HFFc6 (cell line): ENCODE data around the gene TMEM86A. TPM values are rescaled to one million over a fixed set of nuclear protein-coding genes. Genes with fewer than 3 reads are reported as not detected.

Experiments
- DNase-seq: peaks from one replicate; pipeline ENCODE4 v3.0.0-alpha.2; 2018
- H3K27ac Mint-ChIP-seq: 2 replicates; pipeline ENCODE4 v1.8.0; 2020; ENCODE audit warnings: mild to moderate bottlenecking, mixed read lengths
- H3K27me3 Mint-ChIP-seq: 2 replicates; pipeline ENCODE4 v1.8.0; 2021; ENCODE audit warnings: mild to moderate bottlenecking, moderate library complexity, mixed read lengths; ENCODE audit not compliant: insufficient read depth
- H3K36me3 Mint-ChIP-seq: 2 replicates; pipeline ENCODE4 v1.8.0; 2021; ENCODE audit warnings: low read depth, mixed read lengths
- H3K4me1 Mint-ChIP-seq: 2 replicates; pipeline ENCODE4 v1.8.0; 2020; ENCODE audit warnings: low read depth, mixed read lengths
- H3K4me3 Mint-ChIP-seq: 2 replicates; pipeline ENCODE4 v1.8.0; 2020; ENCODE audit warnings: mild to moderate bottlenecking, moderate library complexity, mixed read lengths
- H3K9me3 Mint-ChIP-seq: 2 replicates; pipeline ENCODE4 v1.8.0; 2020; ENCODE audit warnings: mild to moderate bottlenecking, mixed read lengths
- total RNA-seq, 6 experiments: library from RNA; stranded (reverse); fragmentation: NEBNext Ultra II Directional; extraction: Animal tissue kit (Norgen Biotek cat#: 25700); gene quantifications; 2 replicates in 1 of 6; 3 replicates in 5 of 6; pipeline ENCODE4 v1.2.3, GENCODE V29; 2021
- TF ChIP-seq, protein P1 (sequence below): fragments of 200-600 bp; sonication (generic); IDR thresholded peaks from 2 replicates; pipeline ENCODE4 v1.5.0; 2021; ENCODE audit warnings: antibody characterized with exemption, mild to moderate bottlenecking

TMEM86A gene
- total RNA-seq, 6 experiments from 2014 or later: 0.23 to 0.61 (median 0.41) TPM

DNA sequence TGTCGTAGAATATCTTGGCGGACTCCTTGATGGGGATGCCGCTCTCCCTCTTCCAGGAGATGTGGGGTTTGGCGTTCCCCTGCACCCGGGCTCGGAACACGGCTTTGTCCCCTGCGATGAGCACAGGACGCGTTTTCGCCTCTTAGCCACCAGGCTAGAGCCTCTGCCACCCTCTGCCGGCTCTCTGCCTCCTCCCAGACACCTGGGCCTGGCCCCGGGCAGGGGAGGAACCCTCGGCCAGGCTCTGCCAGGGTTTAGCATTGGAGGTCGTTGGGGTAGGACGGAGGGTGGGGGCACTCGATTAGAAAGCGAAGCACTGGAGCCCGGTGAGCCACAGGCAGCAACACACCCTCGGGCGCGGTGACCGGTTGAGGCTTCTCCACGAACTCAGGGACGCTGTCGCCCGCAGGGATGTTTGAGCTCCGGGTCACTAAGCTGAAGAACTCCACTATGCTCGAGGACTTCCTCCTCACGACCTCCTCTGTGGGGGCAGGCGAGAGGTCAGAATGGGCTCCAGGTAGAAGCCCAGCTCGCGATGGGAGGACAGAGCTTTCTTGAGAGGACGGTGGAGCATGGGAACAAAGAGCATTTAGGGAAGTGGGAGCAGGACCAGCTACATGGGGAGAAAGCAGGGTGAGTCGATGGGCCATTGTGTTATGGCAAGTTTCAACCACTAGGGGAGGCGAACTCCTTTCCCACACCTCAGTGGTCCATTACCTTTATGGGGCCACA lies 23.1 kb downstream of the TMEM86A start:
- no peaks in the 10 kb centered on the region for H3K36me3 Mint-ChIP-seq
- TF ChIP-seq, protein P1, sequence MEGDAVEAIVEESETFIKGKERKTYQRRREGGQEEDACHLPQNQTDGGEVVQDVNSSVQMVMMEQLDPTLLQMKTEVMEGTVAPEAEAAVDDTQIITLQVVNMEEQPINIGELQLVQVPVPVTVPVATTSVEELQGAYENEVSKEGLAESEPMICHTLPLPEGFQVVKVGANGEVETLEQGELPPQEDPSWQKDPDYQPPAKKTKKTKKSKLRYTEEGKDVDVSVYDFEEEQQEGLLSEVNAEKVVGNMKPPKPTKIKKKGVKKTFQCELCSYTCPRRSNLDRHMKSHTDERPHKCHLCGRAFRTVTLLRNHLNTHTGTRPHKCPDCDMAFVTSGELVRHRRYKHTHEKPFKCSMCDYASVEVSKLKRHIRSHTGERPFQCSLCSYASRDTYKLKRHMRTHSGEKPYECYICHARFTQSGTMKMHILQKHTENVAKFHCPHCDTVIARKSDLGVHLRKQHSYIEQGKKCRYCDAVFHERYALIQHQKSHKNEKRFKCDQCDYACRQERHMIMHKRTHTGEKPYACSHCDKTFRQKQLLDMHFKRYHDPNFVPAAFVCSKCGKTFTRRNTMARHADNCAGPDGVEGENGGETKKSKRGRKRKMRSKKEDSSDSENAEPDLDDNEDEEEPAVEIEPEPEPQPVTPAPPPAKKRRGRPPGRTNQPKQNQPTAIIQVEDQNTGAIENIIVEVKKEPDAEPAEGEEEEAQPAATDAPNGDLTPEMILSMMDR: peak; percentile 86
- H3K9me3 Mint-ChIP-seq: no peaks in the 10 kb centered on the region
- no peak for DNase-seq
- peak overlapping the region; percentile 86 for H3K4me3 Mint-ChIP-seq
- peaks cover 17% of the 10 kb centered on the region for H3K27me3 Mint-ChIP-seq
- no peak overlapping the region for H3K27ac Mint-ChIP-seq
- H3K4me1 Mint-ChIP-seq: peaks cover 20% of the 10 kb centered on the region

DNA sequence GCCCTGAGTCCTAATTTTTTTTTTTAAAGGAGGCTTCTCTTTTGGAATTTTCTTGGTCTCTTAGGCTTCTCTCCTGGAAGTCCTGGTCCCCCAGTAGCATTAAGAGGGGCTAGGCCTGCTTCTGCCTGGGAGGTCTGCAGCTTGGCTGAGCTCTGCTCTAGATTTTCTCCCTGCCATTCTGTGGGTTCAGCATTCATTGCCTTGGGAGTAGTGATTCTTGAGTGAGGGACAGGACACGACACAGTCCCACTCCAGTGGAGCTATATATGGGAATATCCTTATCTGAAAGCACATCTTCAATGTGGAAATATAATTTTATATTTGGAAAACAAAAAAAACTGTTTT lies 23.7 kb downstream of the TMEM86A start:
- Mint-ChIP-seq H3K4me1 (peaks cover 20% of the 10 kb centered on the region), H3K4me3 (no peak overlapping the region; the same call in 1 of the 2 replicates)
- no peak for DNase-seq

DNA sequence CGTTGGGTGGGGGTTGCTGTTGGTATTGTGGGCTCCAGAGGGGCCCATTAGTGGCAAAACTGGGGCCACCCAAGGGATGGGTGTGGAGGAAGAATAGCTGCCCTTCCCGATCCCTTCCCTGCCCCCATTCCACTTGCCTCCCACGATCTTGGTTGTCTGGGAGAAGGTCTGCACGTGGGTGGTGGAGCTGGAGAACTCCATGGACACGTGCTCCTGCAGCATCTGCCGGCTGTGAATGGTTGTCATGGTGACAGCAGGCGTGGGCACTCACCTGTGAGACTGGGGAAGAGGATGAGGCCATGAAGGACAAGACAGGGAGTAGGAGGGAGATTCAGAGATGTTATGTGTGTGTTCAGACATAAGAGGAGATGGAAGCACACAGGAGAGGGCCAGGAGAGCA lies 25.4 kb downstream of the TMEM86A start:
- Mint-ChIP-seq H3K36me3 (no peaks in the 10 kb centered on the region), H3K4me1 (peaks cover 20% of the 10 kb centered on the region), H3K9me3 (no peaks in the 10 kb centered on the region), H3K27ac (no peak overlapping the region), H3K27me3 (peaks cover 6% of the 10 kb centered on the region), H3K4me3 (no peak overlapping the region)
- TF ChIP-seq, protein P1: no peak
- no peak for DNase-seq

More for the DNA sequence above, 23.7 kb downstream of the TMEM86A start:
- TF ChIP-seq, protein P1: peak; percentile 47
- Mint-ChIP-seq H3K9me3 (no peaks in the 10 kb centered on the region), H3K36me3 (no peaks in the 10 kb centered on the region), H3K27me3 (peaks cover 15% of the 10 kb centered on the region), H3K27ac (no peak overlapping the region)

DNA sequence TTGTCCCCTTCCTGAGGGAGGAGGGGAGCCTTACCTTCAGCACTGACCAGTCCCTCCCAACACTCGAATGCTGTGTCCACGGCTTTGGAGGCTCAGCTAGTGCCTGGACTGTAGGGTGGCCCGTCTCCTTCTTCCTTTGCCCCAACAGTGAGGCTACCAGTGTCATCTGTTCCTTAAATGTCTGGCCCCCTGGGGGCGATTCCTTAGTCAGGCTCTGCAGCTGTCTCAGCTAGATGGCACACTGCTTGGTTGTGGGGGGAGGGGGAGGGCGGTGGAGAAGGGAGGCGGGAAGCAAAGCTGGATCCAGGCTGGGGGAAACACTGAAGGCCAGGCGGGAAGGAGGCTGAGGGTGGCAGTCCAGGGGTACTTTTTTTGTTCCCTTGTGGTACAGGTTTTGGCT lies 27.5 kb downstream of the TMEM86A start, which contains the start of gene IGSF22:
Gene IGSF22 (minus strand): TSS at position 149 of the 400 bp plus-strand sequence. CDS start 1,952 bp downstream, outside the sequence.
- no peak within 1 kb of the TSS for H3K27ac Mint-ChIP-seq
- DNase-seq: no peak

DNA sequence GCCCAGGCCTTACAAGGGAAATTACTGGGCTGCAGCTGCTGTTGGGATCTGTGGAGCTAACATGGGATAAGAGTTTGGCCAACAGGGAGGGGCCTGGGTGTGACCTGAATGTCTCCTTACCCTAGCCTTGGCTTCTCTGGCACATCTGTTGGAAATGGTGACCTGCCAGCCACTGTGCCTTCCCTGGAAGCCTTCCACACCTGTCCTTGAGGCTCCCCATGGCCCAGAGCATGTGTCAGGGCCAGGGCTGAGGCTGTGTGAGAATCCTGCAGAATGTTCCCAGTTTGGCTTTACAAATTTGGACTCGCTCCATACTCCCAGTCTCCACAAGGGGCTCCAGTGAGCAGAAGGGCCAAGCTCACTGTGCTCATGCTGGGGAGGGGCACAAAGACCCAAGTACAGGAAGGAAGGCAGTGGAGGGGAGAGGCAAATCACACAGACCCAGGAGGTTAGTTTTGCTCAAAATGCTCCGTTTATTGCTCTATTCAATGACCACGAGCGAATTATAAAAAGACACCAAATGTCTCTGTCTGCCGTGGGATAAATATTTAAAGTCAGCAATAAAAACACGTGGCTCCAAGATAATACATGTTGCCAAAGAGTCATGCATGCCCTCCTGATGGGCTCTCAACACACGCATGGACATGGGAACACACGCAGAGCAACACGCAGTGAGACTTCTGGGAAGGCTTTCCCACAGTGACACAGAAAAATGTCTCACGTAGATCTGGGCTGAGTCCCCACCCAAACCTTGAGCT lies 29.1 kb downstream of the TMEM86A start:
- Mint-ChIP-seq H3K4me1 (no peaks in the 10 kb centered on the region), H3K36me3 (no peaks in the 10 kb centered on the region), H3K27me3 (peaks cover 7% of the 10 kb centered on the region), H3K4me3 (no peak overlapping the region), H3K27ac (no peak overlapping the region), H3K9me3 (no peaks in the 10 kb centered on the region)
- TF ChIP-seq, protein P1: peak; percentile 84
- no peak for DNase-seq

More for the DNA sequence above, 27.5 kb downstream of the TMEM86A start, which contains the start of gene IGSF22:
- H3K9me3 Mint-ChIP-seq: no peaks in the 10 kb centered on the region
- H3K4me3 Mint-ChIP-seq: no peak within 1 kb of the TSS
- peaks cover 6% of the 10 kb centered on the region for H3K27me3 Mint-ChIP-seq
- H3K36me3 Mint-ChIP-seq: no peaks in the 10 kb centered on the region
- peaks cover 11% of the 10 kb centered on the region for H3K4me1 Mint-ChIP-seq
- TF ChIP-seq, protein P1: no peak
